Heart left ventricle (tissue), 16 donors: ENCODE results near the gene CYREN. TPM values are rescaled to one million over a fixed set of nuclear protein-coding genes. Genes with fewer than 3 reads are reported as not detected.
"Not testable (repeated sequence)": the region's sequence is repeated elsewhere in the genome, so short reads cannot be mapped to it uniquely, and the experiment has no call there.

Experiments used
- ATAC-seq, 4 donors: fragments of 200-7000 bp; cut with Tn5 transposase; one replicate each; pipeline ENCODE4 v1.9.1; 2020 to 2022; ENCODE audit warnings: moderate library complexity in 4 of 4, mild to moderate bottlenecking in 3 of 4, moderate number of reproducible peaks in 1 of 4
- DNase-seq, 5 donors: peaks; one replicate each; pipeline ENCODE4 v3.0.0-alpha.2; 2020
- H3K27ac ChIP-seq, 12 donors: fragments of 200-600 bp; sonication (generic) in 4 of 12; one replicate each; pipeline versions ENCODE4 v1.5.0 to v1.8.0; 2016 to 2022; ENCODE audit warnings: mild to moderate bottlenecking in 2 of 12
- H3K27me3 ChIP-seq, 9 donors: fragments of 200-600 bp; sonication (generic) in 2 of 9; one replicate each; pipeline versions ENCODE4 v1.5.1 to v1.8.0; 2016 to 2022; ENCODE audit warnings: mild to moderate bottlenecking in 3 of 9
- H3K36me3 ChIP-seq, 9 donors: fragments of 200-600 bp; sonication (generic) in 2 of 9; one replicate each; pipeline versions ENCODE4 v1.5.0 to v1.8.0; 2018 to 2022; ENCODE audit warnings: mild to moderate bottlenecking in 2 of 9
- H3K4me1 ChIP-seq, 12 donors: fragments of 200-600 bp; sonication (generic) in 4 of 12; one replicate each; pipeline versions ENCODE4 v1.5.0 to v1.8.0; 2016 to 2022; ENCODE audit warnings: mild to moderate bottlenecking in 3 of 12
- H3K4me3 ChIP-seq, 12 donors: fragments of 200-600 bp; sonication (generic) in 4 of 12; one replicate each; pipeline versions ENCODE4 v1.5.0 to v1.8.0; 2017 to 2022; ENCODE audit warnings: mild to moderate bottlenecking in 9 of 12, moderate library complexity in 4 of 12
- H3K9me3 ChIP-seq, 12 donors: fragments of 200-600 bp; sonication (generic) in 4 of 12; one replicate each; pipeline versions ENCODE4 v1.5.0 to v1.8.0; 2016 to 2022; ENCODE audit warnings: mild to moderate bottlenecking in 1 of 12
- CTCF ChIP-seq, 12 donors: fragments of 200-600 bp; sonication (generic) in 4 of 12; IDR thresholded peaks; one replicate each; pipeline versions ENCODE4 v1.5.0 to v1.8.0; 2018 to 2022; ENCODE audit warnings: antibody characterized with exemption in 12 of 12, mild to moderate bottlenecking in 5 of 12
- POLR2A ChIP-seq, 2 donors: fragments of 450-650 bp; IDR thresholded peaks; one replicate each; pipeline ENCODE4 v1.6.1; 2017; ENCODE audit warnings: antibody characterized with exemption in 2 of 2, mild to moderate bottlenecking in 2 of 2, moderate library complexity in 2 of 2
- WGBS, 4 donors: extraction: QIAGEN DNeasy Blood & Tissue Kit in 2 of 4; methylation state at CpG; one replicate each; pipeline versions ENCODE4 v1.1.5 to v1.1.7; 2013 to 2018; 5-methylcytosine and 5-hydroxymethylcytosine counted together
- intact Hi-C, 10 donors: fragments of 100-400 bp; cut with DNase I; formaldehyde crosslinking; loops; one replicate each; pipeline versions ENCODE4 v1.11.1 to v1.14.2; 2022
- polyA plus RNA-seq, 2 donors: library from polyadenylated mRNA; stranded (reverse); fragments of 200-250 nt; gene quantifications; one replicate each; pipeline ENCODE4 v1.2.3, GENCODE V29; 2013
- total RNA-seq, 9 donors: library from RNA; depleted of rRNA in 2 of 9; stranded (reverse); fragments of >200 nt in 2 of 9; fragmentation: NEBNext Ultra II Directional in 3 of 9; extraction: Animal tissue kit (Norgen Biotek cat#: 25700) in 3 of 9; gene quantifications; one replicate each; pipeline versions ENCODE4 v1.1.0 to v1.2.4, GENCODE V29; 2016 to 2023
- donor health status: ischemic (EF 13 %, LVEDD 7.1; RV severe dilation, severe dysfunction).
- donor health status: healthy with polysubstance abuse.
- donor health status: DM: no; HTN: yes; CAD: no.
- donor health status: DM: no; HTN: no; CAD: no.
- donor health status: ischemic (EF 25% LVEDD 6.9; RV normal size, moderate dysfunction).
- donor health status: ischemic (EF 25% LVEDD 5.7; RV mildly dilated, moderate dysfunction).
- donor health status: healthy.
- donor health status: DM: yes; HTN: yes; CAD: no.
- donor health status: ischemic (EF 35%, LVEDD 5.7; RV mildly dilated, moderate dysfunction).
- donor health status: nonischemic (EF 11% LVEDD 7.7; RV severe dilation, severe dysfunction).
- donor health status: DM: yes; HTN: yes; CAD: no.
- donor health status: PGD.
- donor health status: ischemic (EF 29% LVEDD 5.4; RV normal size, mild dysfunction).
- donor health status: nonischemic (EF 23%, LVEDD 6.1; RV moderate dilation, normal function).

CYREN gene
- total and polyA plus RNA-seq, 11 donors, result 18.4 to 35.8 (median 24.9) TPM

- H3K9me3 ChIP-seq, DNase-seq, ATAC-seq, H3K27me3 ChIP-seq: not testable (repeated sequence)
- Histone ChIP-seq H3K4me3 (peak overlapping the region; percentile 68 to 99 (median 87)), H3K4me1 (peaks cover 9 to 57% (median 43%) of the 10 kb centered on the region in 12 donors), H3K36me3 (peaks cover 0 to 26% (median 23%) of the 10 kb centered on the region in 9 donors), H3K27ac (peak overlapping the region; percentile 83 to 100 (median 97))
- peak in 3 of 12 donors; percentile 2 to 13 (median 7) for TF ChIP-seq CTCF (IDR thresholded peaks at IDR 0.05)
- 19 to 22% (median 21%) methylated on average over 12 of the region's 12 CpGs for WGBS, 4 donors
- intact Hi-C loops, result loop anchor here in 7 of 10 donors (1.0 to 5.0 kb wide), 9 partner anchors 22 to 484 kb away; partner anchors contain the start of genes AGBL3 (in 7 of the 7), TMEM140 (in 3 of the 7) and WDR91 (in 2 of the 7)
These were observed 533 bp upstream of the CYREN start for GRCh38 chr7:135170998-135171481.

GRCh38 chr7:135169964-135170273 is 588 bp downstream of the CYREN start:
- TF ChIP-seq POLR2A (IDR thresholded peaks at IDR 0.05) (no peak), CTCF (IDR thresholded peaks at IDR 0.05) (no peak)
- peak overlapping the region; percentile 68 to 99 (median 87) for H3K4me3 ChIP-seq
- no peak for DNase-seq
- ATAC-seq, result no peak
- 2 to 7% (median 3%) methylated on average over 8 to 17 of the region's 17 CpGs for WGBS, 4 donors
- intact Hi-C loops, result loop anchor here (1.0 to 10.0 kb wide), 11 partner anchors 21 to 485 kb away; partner anchors contain the start of genes AGBL3 (in 10 of the 10), TMEM140 (in 3 of the 10) and CALD1 (in 2 of the 10)
- no peaks in the 10 kb centered on the region for H3K27me3 ChIP-seq
- peaks cover 9 to 68% (median 54%) of the 10 kb centered on the region in 12 donors for H3K4me1 ChIP-seq
- peak overlapping the region; percentile 83 to 100 (median 97) for H3K27ac ChIP-seq
- H3K36me3 ChIP-seq, result peaks cover 0 to 37% (median 33%) of the 10 kb centered on the region in 9 donors
- H3K9me3 ChIP-seq, result no peaks in the 10 kb centered on the region

- no peaks in the 10 kb centered on the region for H3K9me3 ChIP-seq
- intact Hi-C loops, result loop anchor here in 5 of 10 donors (5.0 to 10.0 kb wide), 4 partner anchors 182 to 485 kb away; partner anchors contain the start of genes AGBL3 (in 3 of the 5) and CALD1 (in 2 of the 5)
- peaks cover 0 to 41% (median 38%) of the 10 kb centered on the region in 9 donors for H3K36me3 ChIP-seq
- H3K4me3 ChIP-seq, result peak overlapping the region; percentile 68 to 99 (median 87)
- no peak for TF ChIP-seq POLR2A (IDR thresholded peaks at IDR 0.05)
- TF ChIP-seq CTCF (IDR thresholded peaks at IDR 0.05), result peak in 6 of 12 donors; percentile 15 to 44 (median 36)
- H3K27me3 ChIP-seq, result no peaks in the 10 kb centered on the region
- DNase-seq, result peak in 2 of 5 donors; percentile 44 to 65
- H3K4me1 ChIP-seq, result peaks cover 12 to 73% (median 59%) of the 10 kb centered on the region in 12 donors
- WGBS, 4 donors, result 68 to 73% (median 71%) methylated on average over 11 of the region's 11 CpGs
- no peak for ATAC-seq
- H3K27ac ChIP-seq, result peak overlapping the region; percentile 83 to 100 (median 97)
These were observed 1.2 kb downstream of the CYREN start for GRCh38 chr7:135169141-135169963.
